IMR-90 (cell line): Measurements from ENCODE around the gene NKD1. TPM values are rescaled to one million over a fixed set of nuclear protein-coding genes. Genes with fewer than 3 reads are reported as not detected.
A peak's percentile ranks its signal among the peaks of the same experiment; 100 is the strongest.

Experiments used
- ATAC-seq: fragments of 200-7000 bp; cut with Tn5 transposase; 2 replicates; pipeline ENCODE4 v1.9.1; 2020; ENCODE audit warnings: low read depth, mild to moderate bottlenecking, moderate library complexity
- BruUV-seq: library from RNA; stranded (reverse); fragments of 400-500 nt; replicated peaks from 2 replicates; lab custom pipeline; 2021; lab: Mats Ljungman, UMichigan
- CTCF ChIA-PET: fragments of 300-600 bp; formaldehyde crosslinking; extraction: SDS; loops from one replicate; lab custom pipeline; 2021; ENCODE audit warnings: antibody characterized with exemption; lab: Yijun Ruan, JAX
- POLR2A ChIA-PET: fragments of 300-600 bp; sonication (Branson Sonifier 250); formaldehyde crosslinking; loops from one replicate; lab custom pipeline; 2022; ENCODE audit warnings: antibody characterized with exemption; ENCODE audit not compliant: unreplicated experiment; lab: Charles Lee
- DNase-seq: peaks from one replicate; pipeline ENCODE4 v3.0.0; 2013
- H2AFZ ChIP-seq: replicated peaks from 2 replicates; pipeline ENCODE3; 2013; ENCODE audit warnings: low read length, mild to moderate bottlenecking; ENCODE audit not compliant: poor library complexity
- H2AK5ac ChIP-seq: 2 replicates; pipeline ENCODE4 v1.6.1; 2013; ENCODE audit warnings: low read depth, low read length, inconsistent platforms
- H2AK9ac ChIP-seq: replicated peaks from 2 replicates; pipeline ENCODE3; 2013; ENCODE audit warnings: mild to moderate bottlenecking, low read depth, low read length, moderate library complexity; ENCODE audit not compliant: poor library complexity
- H2BK120ac ChIP-seq: 2 replicates; pipeline ENCODE4 v1.6.1; 2013; ENCODE audit warnings: low read depth, low read length, inconsistent platforms
- H2BK15ac ChIP-seq: 3 replicates; pipeline ENCODE4 v1.6.1; 2013; ENCODE audit warnings: low read depth, low read length, inconsistent platforms
- H2BK20ac ChIP-seq: 2 replicates; pipeline ENCODE4 v1.6.1; 2013; ENCODE audit warnings: low read depth, mild to moderate bottlenecking, inconsistent platforms, low read length, moderate library complexity
- H2BK5ac ChIP-seq: 2 replicates; pipeline ENCODE4 v1.6.1; 2013; ENCODE audit warnings: mild to moderate bottlenecking, low read depth, low read length, inconsistent platforms; ENCODE audit not compliant: poor library complexity, severe bottlenecking
- H3K14ac ChIP-seq: replicated peaks from 2 replicates; pipeline ENCODE4 v1.6.1; 2013; ENCODE audit warnings: low read depth, low read length, inconsistent platforms
- H3K18ac ChIP-seq: 2 replicates; pipeline ENCODE4 v1.6.1; 2013; ENCODE audit warnings: low read depth, low read length, control low read depth
- H3K23ac ChIP-seq: 2 replicates; pipeline ENCODE4 v1.6.1; 2013; ENCODE audit warnings: low read depth, low read length, inconsistent platforms
- H3K27ac ChIP-seq: 2 replicates; pipeline ENCODE4 v1.5.1; 2013; ENCODE audit warnings: mild to moderate bottlenecking, control low read depth, low read length; ENCODE audit not compliant: insufficient read depth
- H3K27me3 ChIP-seq: 2 replicates; pipeline ENCODE4 v1.6.1; 2013; ENCODE audit warnings: low read length; ENCODE audit not compliant: control insufficient read depth, insufficient read depth
- H3K36me3 ChIP-seq: 2 replicates; pipeline ENCODE4 v1.6.1; 2013; ENCODE audit warnings: low read length, mixed read lengths; ENCODE audit not compliant: control insufficient read depth, insufficient read depth
- H3K4ac ChIP-seq: 2 replicates; pipeline ENCODE4 v1.6.1; 2013; ENCODE audit warnings: low read depth, low read length, inconsistent platforms
- H3K4me1 ChIP-seq: 2 replicates; pipeline ENCODE4 v1.6.1; 2013; ENCODE audit warnings: low read length, mixed read lengths; ENCODE audit not compliant: control insufficient read depth, insufficient read depth
- H3K4me2 ChIP-seq: 2 replicates; pipeline ENCODE4 v1.6.1; 2013; ENCODE audit warnings: low read depth, mild to moderate bottlenecking, control low read depth, low read length, moderate library complexity
- H3K4me3 ChIP-seq: 2 replicates; pipeline ENCODE4 v1.5.1; 2013; ENCODE audit warnings: low read depth, mild to moderate bottlenecking, control low read depth, low read length, moderate library complexity; ENCODE audit not compliant: insufficient read depth
- H3K56ac ChIP-seq: 2 replicates; pipeline ENCODE4 v1.6.1; 2013; ENCODE audit warnings: low read length, inconsistent platforms; ENCODE audit not compliant: insufficient read depth; ENCODE audit errors: extremely low read depth
- H3K79me1 ChIP-seq, 2 experiments: 2 replicates each; pipeline ENCODE4 v1.6.1; 2013; ENCODE audit warnings: low read length in 2 of 2, inconsistent platforms in 1 of 2, low read depth in 1 of 2
- H3K9ac ChIP-seq: 2 replicates; pipeline ENCODE4 v1.6.1; 2013; ENCODE audit warnings: low read depth, low read length, control low read depth
- H3K9me1 ChIP-seq: 2 replicates; pipeline ENCODE4 v1.6.1; 2013; ENCODE audit warnings: low read length, inconsistent platforms; ENCODE audit not compliant: insufficient read depth
- H3K9me3 ChIP-seq: 2 replicates; pipeline ENCODE4 v1.6.1; 2013; ENCODE audit warnings: low read length; ENCODE audit not compliant: control insufficient read depth, insufficient read depth
- H4K20me1 ChIP-seq: 2 replicates; pipeline ENCODE4 v1.6.1; 2013; ENCODE audit warnings: low read length, inconsistent platforms; ENCODE audit not compliant: insufficient read depth
- H4K5ac ChIP-seq: 2 replicates; pipeline ENCODE4 v1.6.1; 2013; ENCODE audit warnings: mild to moderate bottlenecking, low read depth, low read length, control low read depth
- H4K8ac ChIP-seq, 2 experiments: 2 replicates each; pipeline ENCODE4 v1.6.1; 2013; ENCODE audit warnings: low read depth in 2 of 2, low read length in 2 of 2, control low read depth in 1 of 2, inconsistent platforms in 1 of 2
- H4K91ac ChIP-seq: 2 replicates; pipeline ENCODE4 v1.6.1; 2013; ENCODE audit warnings: low read depth, low read length, inconsistent platforms; ENCODE audit not compliant: insufficient read depth
- CEBPB ChIP-seq: IDR thresholded peaks from 2 replicates; pipeline ENCODE4 v1.6.1; 2012; ENCODE audit warnings: low read depth, low read length, improper control_type of control experiment
- NFE2L2 ChIP-seq: fragments of 150-350 bp; IDR thresholded peaks from 2 replicates; pipeline ENCODE4 v1.6.1; 2016; ENCODE audit warnings: low read depth, mild to moderate bottlenecking, low read length
- WGBS, 2 experiments: methylation state at CpG; one replicate each; pipeline versions ENCODE4 v1.1.5 to v1.1.7; 2013; ENCODE audit warnings: missing lambda C conversion rate in 2 of 2; ENCODE audit not compliant: insufficient read length in 1 of 2; ENCODE audit errors: extremely low coverage in 2 of 2; 5-methylcytosine and 5-hydroxymethylcytosine counted together
- dilution Hi-C: fragments of 300-500 bp; cut with HindIII; formaldehyde crosslinking; loops from one replicate; pipeline ENCODE4 v1.14.3; 2018; ENCODE audit warnings: low sequenced_read_pairs; ENCODE audit not compliant: unreplicated experiment
- in situ Hi-C: fragments of 300-500 bp; cut with MboI; formaldehyde crosslinking; loops from 3 replicates; pipeline ENCODE4 v1.14.3; 2019; ENCODE audit warnings: low sequenced_read_pairs, inconsistent platforms, mixed read lengths
- intact Hi-C: fragments of 100-400 bp; cut with micrococcal nuclease; formaldehyde crosslinking; loops from 2 replicates; pipeline ENCODE4 v1.10.0; 2022
- polyA plus RNA-seq, 3 experiments: library from polyadenylated mRNA; depleted of rRNA; stranded (reverse); fragments of >200 nt; gene quantifications; 2 replicates each; pipeline ENCODE4 v1.2.3, GENCODE V29; 2012; ENCODE audit warnings: low replicate concordance in 1 of 3
- total RNA-seq: library from RNA; depleted of rRNA; stranded (reverse); fragments of >200 nt; gene quantifications from 2 replicates; pipeline ENCODE4 v1.2.3, GENCODE V29; 2012
- TF ChIP-seq, protein P1 (sequence below): fragments of 150-350 bp; IDR thresholded peaks from 2 replicates; pipeline ENCODE4 v1.6.1; 2017; ENCODE audit warnings: mild to moderate bottlenecking, antibody characterized with exemption, low read length, low read depth
- TF ChIP-seq, protein P2 (sequence below): fragments of 150-350 bp; IDR thresholded peaks from 2 replicates; pipeline ENCODE4 v1.6.1; 2016; ENCODE audit warnings: low read depth, mild to moderate bottlenecking, low read length, moderate library complexity, borderline replicate concordance

Gene NKD1
- total and polyA plus RNA-seq, 2 of the 4 experiments (the other 2 are of a cell fraction), result not detected

- no peaks in the 10 kb centered on the region for H3K79me1 ChIP-seq
- no peak overlapping the region for H3K4me2 ChIP-seq
- H3K23ac ChIP-seq, result no peak overlapping the region
- intact Hi-C loops (no loop called here), dilution Hi-C loops (no loop called here), in situ Hi-C loops (loop anchor here (25.0 kb wide), 1 partner anchor 445 kb away; no protein-coding TSS in a partner anchor)
- H3K18ac ChIP-seq, result no peak overlapping the region
- no peak overlapping the region for H3K27ac ChIP-seq
- H2BK15ac ChIP-seq, result no peak overlapping the region
- H2AFZ ChIP-seq, result no peak overlapping the region
- no peaks in the 10 kb centered on the region for H3K36me3 ChIP-seq
- no peaks in the 10 kb centered on the region for H3K9me1 ChIP-seq
- H4K5ac ChIP-seq, result no peak overlapping the region
- no peak overlapping the region for H2BK20ac ChIP-seq
- H2AK9ac ChIP-seq, result no peak overlapping the region
- no peak for DNase-seq
- no peak overlapping the region for H3K4me3 ChIP-seq
- no peaks in the 10 kb centered on the region; the same call in 1 of the 2 replicates for H3K9me3 ChIP-seq
- H3K56ac ChIP-seq, result no peak overlapping the region
- ATAC-seq, result no peak
- H3K9ac ChIP-seq, result no peak overlapping the region
- no peak overlapping the region for H3K14ac ChIP-seq
- TF ChIP-seq, protein P1, sequence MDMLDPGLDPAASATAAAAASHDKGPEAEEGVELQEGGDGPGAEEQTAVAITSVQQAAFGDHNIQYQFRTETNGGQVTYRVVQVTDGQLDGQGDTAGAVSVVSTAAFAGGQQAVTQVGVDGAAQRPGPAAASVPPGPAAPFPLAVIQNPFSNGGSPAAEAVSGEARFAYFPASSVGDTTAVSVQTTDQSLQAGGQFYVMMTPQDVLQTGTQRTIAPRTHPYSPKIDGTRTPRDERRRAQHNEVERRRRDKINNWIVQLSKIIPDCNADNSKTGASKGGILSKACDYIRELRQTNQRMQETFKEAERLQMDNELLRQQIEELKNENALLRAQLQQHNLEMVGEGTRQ, result peak; percentile 38; the same call in 1 of the 2 replicates
- TF ChIP-seq, protein P2, sequence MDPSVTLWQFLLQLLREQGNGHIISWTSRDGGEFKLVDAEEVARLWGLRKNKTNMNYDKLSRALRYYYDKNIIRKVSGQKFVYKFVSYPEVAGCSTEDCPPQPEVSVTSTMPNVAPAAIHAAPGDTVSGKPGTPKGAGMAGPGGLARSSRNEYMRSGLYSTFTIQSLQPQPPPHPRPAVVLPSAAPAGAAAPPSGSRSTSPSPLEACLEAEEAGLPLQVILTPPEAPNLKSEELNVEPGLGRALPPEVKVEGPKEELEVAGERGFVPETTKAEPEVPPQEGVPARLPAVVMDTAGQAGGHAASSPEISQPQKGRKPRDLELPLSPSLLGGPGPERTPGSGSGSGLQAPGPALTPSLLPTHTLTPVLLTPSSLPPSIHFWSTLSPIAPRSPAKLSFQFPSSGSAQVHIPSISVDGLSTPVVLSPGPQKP, result no peak
- TF ChIP-seq CEBPB, result no peak
- TF ChIP-seq NFE2L2, result no peak
- H4K91ac ChIP-seq, result no peak overlapping the region
- H2AK5ac ChIP-seq, result no peak overlapping the region
- no peak overlapping the region for H2BK5ac ChIP-seq
- ChIA-PET CTCF (no interaction called here), POLR2A (no interaction called here)
- H3K4ac ChIP-seq, result no peak overlapping the region
- no peaks in the 10 kb centered on the region for H3K4me1 ChIP-seq
- H4K20me1 ChIP-seq, result no peaks in the 10 kb centered on the region
- WGBS, 2 experiments, result no CpG with 5 or more reads among the region's 5 CpGs
- no peak overlapping the region for H4K8ac ChIP-seq
- BruUV-seq, result no TSS peak
- H3K27me3 ChIP-seq, result peaks cover 6% of the 10 kb centered on the region; the same call in 1 of the 2 replicates
- H2BK120ac ChIP-seq, result no peak overlapping the region
These were observed 109.0 kb downstream of the NKD1 start for GRCh38 chr16:50657241-50657640.
